Measurements from ENCODE around the gene CDHR1. TPM values are rescaled to one million over a fixed set of nuclear protein-coding genes. Genes with fewer than 3 reads are reported as not detected.

Gene CDHR1
- total RNA-seq, 1 experiment from 2014 or later, result 6.6 TPM

DNA sequence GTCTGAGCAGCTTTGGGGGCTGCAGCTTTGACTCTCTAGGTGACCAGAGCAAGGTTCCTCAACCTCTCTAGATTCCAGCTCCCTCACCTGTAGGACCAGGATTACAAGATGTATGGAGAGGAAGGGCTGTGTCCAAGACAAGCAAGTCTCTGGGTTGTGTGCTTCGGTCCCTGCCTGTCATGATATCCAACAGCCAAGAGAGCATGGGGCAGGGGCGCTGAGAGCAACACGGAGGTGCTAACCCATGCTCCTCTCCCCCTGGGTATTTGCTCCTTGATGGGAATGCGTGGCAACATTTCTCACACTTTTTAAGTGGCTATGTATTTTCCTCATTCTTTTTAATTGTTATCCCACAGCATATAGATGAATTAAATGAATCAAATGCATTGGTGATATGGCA, 10.3 kb downstream of the CDHR1 start:
- Histone ChIP-seq H2BK20ac (ENCODE audit: low read depth, low read length, poor library complexity, severe bottlenecking) (no peak overlapping the region), H3K9me3 (ENCODE audit: control insufficient read depth, low read depth, low read length) (no peaks in the 10 kb centered on the region), H3K4me2 (ENCODE audit: insufficient read depth, insufficient read length, low read length) (no peak overlapping the region), H3T11ph (ENCODE audit: low read length) (no peak overlapping the region), H2AK5ac (ENCODE audit: insufficient read length, low read length) (no peak overlapping the region), H2BK5ac (ENCODE audit: insufficient read length, low read length) (no peak overlapping the region), H2BK15ac (ENCODE audit: low read depth, low read length) (no peak overlapping the region), H4K91ac (ENCODE audit: insufficient read length, low read depth, low read length) (no peak overlapping the region), H2AFZ (ENCODE audit: low read length) (no peak overlapping the region), H3K79me2 (ENCODE audit: insufficient read depth, low read length) (no peaks in the 10 kb centered on the region), H3K23ac (ENCODE audit: insufficient read length, low read depth, low read length) (no peak overlapping the region), H3K14ac (ENCODE audit: insufficient read depth, low read length) (no peak overlapping the region), H4K20me1 (ENCODE audit: control insufficient read depth, insufficient read depth, insufficient read length) (no peaks in the 10 kb centered on the region), H2BK12ac (ENCODE audit: insufficient read length, low read depth, low read length) (no peak overlapping the region), H4K8ac (replicated peaks; ENCODE audit: insufficient read length, low read depth, low read length) (no peak overlapping the region), H3K4me1 (ENCODE audit: insufficient read depth, low read length) (no peaks in the 10 kb centered on the region), H3K23me2 (ENCODE audit: insufficient read length, low read depth, low read length, poor library complexity, severe bottlenecking) (no peaks in the 10 kb centered on the region), H4K5ac (ENCODE audit: insufficient read length, low read depth, low read length) (no peak overlapping the region), H3K27ac (ENCODE audit: insufficient read length, low read depth, low read length) (no peak overlapping the region), H2BK120ac (ENCODE audit: low read depth, low read length, poor library complexity, severe bottlenecking) (no peak overlapping the region), H3K9ac (ENCODE audit: extremely low read depth, insufficient read length, low read length) (no peak overlapping the region), H3K27me3 (ENCODE audit: insufficient read depth, low read length) (no peaks in the 10 kb centered on the region), H3K18ac (ENCODE audit: insufficient read length, low read depth, low read length) (no peak overlapping the region), H3K79me1 (ENCODE audit: insufficient read depth, low read depth, low read length, poor library complexity, severe bottlenecking) (no peaks in the 10 kb centered on the region), H3K56ac (ENCODE audit: insufficient read length, low read depth, low read length) (no peak overlapping the region), H3K4ac (ENCODE audit: low read depth, low read length) (no peak overlapping the region)
- no peak overlapping the region for H3K4me3 Mint-ChIP-seq
- H3K27ac Mint-ChIP-seq, result no peak overlapping the region
- no peaks in the 10 kb centered on the region for H3K4me1 Mint-ChIP-seq
- H3K27me3 Mint-ChIP-seq (ENCODE audit: low read depth), result peaks cover 3% of the 10 kb centered on the region; the same call in 1 of the 2 replicates
- TF ChIP-seq, protein P1, sequence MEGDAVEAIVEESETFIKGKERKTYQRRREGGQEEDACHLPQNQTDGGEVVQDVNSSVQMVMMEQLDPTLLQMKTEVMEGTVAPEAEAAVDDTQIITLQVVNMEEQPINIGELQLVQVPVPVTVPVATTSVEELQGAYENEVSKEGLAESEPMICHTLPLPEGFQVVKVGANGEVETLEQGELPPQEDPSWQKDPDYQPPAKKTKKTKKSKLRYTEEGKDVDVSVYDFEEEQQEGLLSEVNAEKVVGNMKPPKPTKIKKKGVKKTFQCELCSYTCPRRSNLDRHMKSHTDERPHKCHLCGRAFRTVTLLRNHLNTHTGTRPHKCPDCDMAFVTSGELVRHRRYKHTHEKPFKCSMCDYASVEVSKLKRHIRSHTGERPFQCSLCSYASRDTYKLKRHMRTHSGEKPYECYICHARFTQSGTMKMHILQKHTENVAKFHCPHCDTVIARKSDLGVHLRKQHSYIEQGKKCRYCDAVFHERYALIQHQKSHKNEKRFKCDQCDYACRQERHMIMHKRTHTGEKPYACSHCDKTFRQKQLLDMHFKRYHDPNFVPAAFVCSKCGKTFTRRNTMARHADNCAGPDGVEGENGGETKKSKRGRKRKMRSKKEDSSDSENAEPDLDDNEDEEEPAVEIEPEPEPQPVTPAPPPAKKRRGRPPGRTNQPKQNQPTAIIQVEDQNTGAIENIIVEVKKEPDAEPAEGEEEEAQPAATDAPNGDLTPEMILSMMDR (conservative IDR thresholded peaks at IDR 0.05), result no peak
- no peak for DNase-seq
- no CpG with 5 or more reads among the region's 4 CpGs for WGBS (ENCODE audit: extremely low coverage, insufficient read length, low lambda C conversion rate)
- no peaks in the 10 kb centered on the region for H3K9me3 Mint-ChIP-seq
- H3K36me3 Mint-ChIP-seq (ENCODE audit: insufficient read depth in 1 of 3, low read depth in 3 of 3), result no peaks in the 10 kb centered on the region

All from H9 (cell line).